GM23338 (cell line): ENCODE data around the gene H19. TPM values are rescaled to one million over a fixed set of nuclear protein-coding genes. Genes with fewer than 3 reads are reported as not detected.

Experiments
- ATAC-seq: fragments of 200-7000 bp; cut with Tn5 transposase; 3 replicates; pipeline ENCODE4 v1.9.1; 2020
- DNase-seq: peaks from one replicate; pipeline ENCODE4 v3.0.0-alpha.2; 2015; ENCODE audit warnings: low spot score
- H2AFZ ChIP-seq: fragments of 200-600 bp; sonication (generic); 2 replicates; pipeline ENCODE4 v1.8.0; 2016; ENCODE audit warnings: antibody characterized with exemption, mild to moderate bottlenecking, moderate library complexity
- H3F3A ChIP-seq: fragments of 200-600 bp; sonication (generic); replicated peaks from 2 replicates; pipeline ENCODE4 v1.8.0; 2017; ENCODE audit warnings: antibody characterized with exemption, mixed run types, low read depth
- H3K27ac ChIP-seq: fragments of 200-600 bp; sonication (generic); 2 replicates; pipeline ENCODE4 v1.6.1; 2016; ENCODE audit warnings: low read depth
- H3K27me3 ChIP-seq: fragments of 200-600 bp; sonication (generic); 2 replicates; pipeline ENCODE4 v1.8.0; 2016; ENCODE audit warnings: mild to moderate bottlenecking, mixed run types, moderate library complexity; ENCODE audit not compliant: insufficient read depth
- H3K36me3 ChIP-seq: fragments of 200-600 bp; sonication (generic); 2 replicates; pipeline ENCODE4 v1.8.0; 2016; ENCODE audit warnings: mild to moderate bottlenecking; ENCODE audit not compliant: insufficient read depth
- H3K4me1 ChIP-seq: fragments of 200-600 bp; sonication (generic); 2 replicates; pipeline ENCODE4 v1.8.0; 2016; ENCODE audit warnings: mild to moderate bottlenecking, moderate library complexity; ENCODE audit not compliant: insufficient read depth
- H3K4me2 ChIP-seq: fragments of 200-600 bp; sonication (generic); 2 replicates; pipeline ENCODE4 v1.7.1; 2017; ENCODE audit warnings: mixed run types
- H3K4me3 ChIP-seq: fragments of 200-600 bp; sonication (generic); 2 replicates; pipeline ENCODE4 v1.6.1; 2016; ENCODE audit warnings: mixed run types
- H3K79me2 ChIP-seq: fragments of 200-600 bp; sonication (generic); replicated peaks from 2 replicates; pipeline ENCODE4 v1.8.0; 2017; ENCODE audit warnings: mild to moderate bottlenecking; ENCODE audit not compliant: insufficient read depth
- H3K9me2 ChIP-seq: fragments of 200-600 bp; sonication (generic); 2 replicates; pipeline ENCODE4 v1.8.0; 2017; ENCODE audit not compliant: insufficient read depth
- H4K20me1 ChIP-seq: fragments of 200-600 bp; sonication (generic); replicated peaks from 2 replicates; pipeline ENCODE4 v1.8.0; 2017; ENCODE audit warnings: mild to moderate bottlenecking; ENCODE audit not compliant: insufficient read depth
- H3K27ac Mint-ChIP-seq: 2 replicates; pipeline ENCODE4 v1.8.0; 2020; ENCODE audit warnings: inconsistent platforms, mild to moderate bottlenecking, moderate library complexity, mixed read lengths
- H3K27me3 Mint-ChIP-seq: 3 replicates; pipeline ENCODE4 v1.8.0; 2022; ENCODE audit warnings: low read depth, mild to moderate bottlenecking, moderate library complexity, mixed read lengths, inconsistent platforms; ENCODE audit not compliant: insufficient read depth, poor library complexity
- H3K36me3 Mint-ChIP-seq: 3 replicates; pipeline ENCODE4 v1.8.0; 2021; ENCODE audit warnings: low read depth, mild to moderate bottlenecking, inconsistent platforms, moderate library complexity, mixed read lengths
- H3K4me1 Mint-ChIP-seq: 3 replicates; pipeline ENCODE4 v1.8.0; 2020; ENCODE audit warnings: mild to moderate bottlenecking, inconsistent platforms, mixed read lengths
- H3K4me3 Mint-ChIP-seq: 3 replicates; pipeline ENCODE4 v1.8.0; 2021; ENCODE audit warnings: moderate library complexity, mild to moderate bottlenecking, inconsistent platforms, mixed read lengths
- H3K9me3 Mint-ChIP-seq: 3 replicates; pipeline ENCODE4 v1.8.0; 2020; ENCODE audit warnings: moderate library complexity, mild to moderate bottlenecking, inconsistent platforms, mixed read lengths
- CREB1 ChIP-seq: fragments of 250-450 bp; sonication (Bioruptor Pico); IDR thresholded peaks from 2 replicates; pipeline ENCODE4 v1.5.0; 2020; ENCODE audit warnings: low read depth, mild to moderate bottlenecking, moderate library complexity
- CTCF ChIP-seq, 2 experiments: fragments of 200-600 bp in 1 of 2; sonication (generic) in 1 of 2; conservative IDR thresholded peaks; 2 replicates each; pipeline versions ENCODE4 v1.5.1 to v1.6.1; 2016 to 2017; ENCODE audit warnings: antibody characterized with exemption in 2 of 2, low read depth in 2 of 2, mild to moderate bottlenecking in 2 of 2, moderate library complexity in 1 of 2
- EZH2 ChIP-seq: fragments of 200-600 bp; sonication (generic); IDR thresholded peaks from one replicate; pipeline ENCODE4 v1.8.0; 2017; ENCODE audit warnings: antibody characterized with exemption, mild to moderate bottlenecking, low read depth; ENCODE audit not compliant: unreplicated experiment
- EZH2phosphoT487 ChIP-seq: fragments of 200-600 bp; sonication (generic); IDR thresholded peaks from one replicate; pipeline ENCODE4 v1.8.1; 2018; ENCODE audit warnings: antibody characterized with exemption; ENCODE audit not compliant: unreplicated experiment
- JUNB ChIP-seq: IDR thresholded peaks from one replicate; pipeline ENCODE4 v1.6.1; 2016; ENCODE audit warnings: antibody characterized with exemption; ENCODE audit not compliant: unreplicated experiment
- NANOG ChIP-seq: IDR thresholded peaks from 2 replicates; pipeline ENCODE4 v1.6.1; 2016; ENCODE audit warnings: antibody characterized with exemption, borderline replicate concordance
- POLR2AphosphoS5 ChIP-seq: IDR thresholded peaks from 2 replicates; pipeline ENCODE4 v1.6.1; 2016; ENCODE audit warnings: antibody characterized with exemption, low read depth
- STAT1 ChIP-seq: IDR thresholded peaks from one replicate; pipeline ENCODE4 v1.6.1; 2016; ENCODE audit warnings: antibody characterized with exemption; ENCODE audit not compliant: unreplicated experiment
- ZNF114 ChIP-seq: fragments of 250-450 bp; sonication (Bioruptor Pico); IDR thresholded peaks from 2 replicates; pipeline ENCODE4 v1.5.0; 2020; ENCODE audit warnings: mild to moderate bottlenecking, moderate library complexity
- ZNF331 ChIP-seq: fragments of 250-450 bp; sonication (Bioruptor Pico); IDR thresholded peaks from 2 replicates; pipeline ENCODE4 v1.5.0; 2020; ENCODE audit warnings: low read depth, mild to moderate bottlenecking, moderate library complexity
- ZNF462 ChIP-seq: fragments of 250-450 bp; sonication (Bioruptor Pico); IDR thresholded peaks from 2 replicates; pipeline ENCODE4 v1.5.0; 2020; ENCODE audit warnings: mild to moderate bottlenecking, moderate library complexity
- polyA plus RNA-seq: library from polyadenylated mRNA; unstranded; fragments of >200 nt; fragmentation: Nextera tagmentation; extraction: Ambion mirVana; gene quantifications from 2 replicates; pipeline ENCODE4 v1.2.1, GENCODE V29; 2016
- total RNA-seq: library from RNA; depleted of rRNA; stranded (reverse); fragments of >200 nt; shearing (Covaris generic); gene quantifications from 2 replicates; pipeline ENCODE4 v1.2.3, GENCODE V29; 2014
- TF ChIP-seq, protein P1 (sequence below): IDR thresholded peaks from 2 replicates; pipeline ENCODE4 v1.6.1; 2016; ENCODE audit warnings: antibody characterized with exemption
- TF ChIP-seq, protein P2 (sequence below): IDR thresholded peaks from one replicate; pipeline ENCODE4 v1.6.1; 2018; ENCODE audit warnings: antibody characterized with exemption; ENCODE audit not compliant: unreplicated experiment

Gene H19
- total and polyA plus RNA-seq, 2 experiments from 2014 or later = 0.76 to 0.86 TPM

DNA sequence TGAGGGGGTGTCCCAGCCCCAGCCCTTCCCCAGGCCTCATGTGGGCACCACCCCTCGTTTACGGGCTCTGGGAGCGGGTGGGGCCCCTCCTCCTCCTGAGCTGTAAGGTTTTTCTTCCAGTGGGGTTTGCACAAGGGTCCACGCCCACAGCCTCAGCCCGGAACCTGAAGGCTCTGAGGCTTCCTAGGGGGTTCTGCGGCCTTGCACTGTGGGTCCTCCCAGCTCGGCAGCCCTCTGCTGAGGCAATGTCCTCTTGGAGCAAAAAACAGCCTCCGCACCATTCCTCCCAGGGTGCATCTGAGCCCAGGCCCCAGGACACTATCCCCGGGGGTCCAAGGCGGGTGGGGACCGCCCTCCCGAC is 14.1 kb downstream of the H19 start:
- H4K20me1 ChIP-seq = no peaks in the 10 kb centered on the region
- Mint-ChIP-seq H3K27me3 (no peaks in the 10 kb centered on the region), H3K4me3 (no peak overlapping the region), H3K27ac (no peak overlapping the region), H3K36me3 (no peaks in the 10 kb centered on the region), H3K4me1 (no peaks in the 10 kb centered on the region), H3K9me3 (no peaks in the 10 kb centered on the region)
- no peaks in the 10 kb centered on the region for H3F3A ChIP-seq
- H3K4me1 ChIP-seq = no peaks in the 10 kb centered on the region
- ATAC-seq (no peak), DNase-seq (no peak)
- no peaks in the 10 kb centered on the region for H3K79me2 ChIP-seq
- H2AFZ ChIP-seq = no peak overlapping the region
- H3K27me3 ChIP-seq = no peaks in the 10 kb centered on the region
- H3K27ac ChIP-seq = no peak overlapping the region
- H3K4me3 ChIP-seq = no peak overlapping the region
- no peaks in the 10 kb centered on the region for H3K9me2 ChIP-seq
- no peak overlapping the region for H3K4me2 ChIP-seq
- H3K36me3 ChIP-seq = no peaks in the 10 kb centered on the region
- no peak for TF ChIP-seq POLR2AphosphoS5
- TF ChIP-seq CREB1 = no peak
- no peak for TF ChIP-seq JUNB
- TF ChIP-seq, protein P1, sequence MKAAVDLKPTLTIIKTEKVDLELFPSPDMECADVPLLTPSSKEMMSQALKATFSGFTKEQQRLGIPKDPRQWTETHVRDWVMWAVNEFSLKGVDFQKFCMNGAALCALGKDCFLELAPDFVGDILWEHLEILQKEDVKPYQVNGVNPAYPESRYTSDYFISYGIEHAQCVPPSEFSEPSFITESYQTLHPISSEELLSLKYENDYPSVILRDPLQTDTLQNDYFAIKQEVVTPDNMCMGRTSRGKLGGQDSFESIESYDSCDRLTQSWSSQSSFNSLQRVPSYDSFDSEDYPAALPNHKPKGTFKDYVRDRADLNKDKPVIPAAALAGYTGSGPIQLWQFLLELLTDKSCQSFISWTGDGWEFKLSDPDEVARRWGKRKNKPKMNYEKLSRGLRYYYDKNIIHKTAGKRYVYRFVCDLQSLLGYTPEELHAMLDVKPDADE = no peak
- TF ChIP-seq CTCF (conservative IDR thresholded peaks at IDR 0.05; ENCODE audit: low read depth in 2 of 2) = no peak
- TF ChIP-seq NANOG = no peak
- TF ChIP-seq EZH2 = no peak
- no peak for TF ChIP-seq STAT1
- TF ChIP-seq EZH2phosphoT487 = no peak
- TF ChIP-seq, protein P2, sequence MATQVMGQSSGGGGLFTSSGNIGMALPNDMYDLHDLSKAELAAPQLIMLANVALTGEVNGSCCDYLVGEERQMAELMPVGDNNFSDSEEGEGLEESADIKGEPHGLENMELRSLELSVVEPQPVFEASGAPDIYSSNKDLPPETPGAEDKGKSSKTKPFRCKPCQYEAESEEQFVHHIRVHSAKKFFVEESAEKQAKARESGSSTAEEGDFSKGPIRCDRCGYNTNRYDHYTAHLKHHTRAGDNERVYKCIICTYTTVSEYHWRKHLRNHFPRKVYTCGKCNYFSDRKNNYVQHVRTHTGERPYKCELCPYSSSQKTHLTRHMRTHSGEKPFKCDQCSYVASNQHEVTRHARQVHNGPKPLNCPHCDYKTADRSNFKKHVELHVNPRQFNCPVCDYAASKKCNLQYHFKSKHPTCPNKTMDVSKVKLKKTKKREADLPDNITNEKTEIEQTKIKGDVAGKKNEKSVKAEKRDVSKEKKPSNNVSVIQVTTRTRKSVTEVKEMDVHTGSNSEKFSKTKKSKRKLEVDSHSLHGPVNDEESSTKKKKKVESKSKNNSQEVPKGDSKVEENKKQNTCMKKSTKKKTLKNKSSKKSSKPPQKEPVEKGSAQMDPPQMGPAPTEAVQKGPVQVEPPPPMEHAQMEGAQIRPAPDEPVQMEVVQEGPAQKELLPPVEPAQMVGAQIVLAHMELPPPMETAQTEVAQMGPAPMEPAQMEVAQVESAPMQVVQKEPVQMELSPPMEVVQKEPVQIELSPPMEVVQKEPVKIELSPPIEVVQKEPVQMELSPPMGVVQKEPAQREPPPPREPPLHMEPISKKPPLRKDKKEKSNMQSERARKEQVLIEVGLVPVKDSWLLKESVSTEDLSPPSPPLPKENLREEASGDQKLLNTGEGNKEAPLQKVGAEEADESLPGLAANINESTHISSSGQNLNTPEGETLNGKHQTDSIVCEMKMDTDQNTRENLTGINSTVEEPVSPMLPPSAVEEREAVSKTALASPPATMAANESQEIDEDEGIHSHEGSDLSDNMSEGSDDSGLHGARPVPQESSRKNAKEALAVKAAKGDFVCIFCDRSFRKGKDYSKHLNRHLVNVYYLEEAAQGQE = no peak
- TF ChIP-seq ZNF114 (CRISPR knock-in tag) = no peak
- TF ChIP-seq ZNF462 (CRISPR knock-in tag) = no peak
- no peak for TF ChIP-seq ZNF331
